H1 (cell line): Measurements from ENCODE around the gene PIWIL1. TPM values are rescaled to one million over a fixed set of nuclear protein-coding genes. Genes with fewer than 3 reads are reported as not detected.

Experiments used
- CTCF ChIA-PET: fragments of 300-600 bp; sonication (Branson Sonifier 250); formaldehyde crosslinking; loops from one replicate; lab custom pipeline; 2021; ENCODE audit not compliant: partially characterized antibody; lab: Charles Lee
- POLR2A ChIA-PET: fragments of 300-600 bp; sonication (Branson Sonifier 250); formaldehyde crosslinking; loops from one replicate; lab custom pipeline; 2021; ENCODE audit warnings: inconsistent platforms; ENCODE audit not compliant: partially characterized antibody; lab: Charles Lee
- DNase-seq, 2 experiments: peaks; one replicate each; pipeline versions ENCODE4 v3.0.0 to v3.0.0-alpha.2; 2010 to 2022; ENCODE audit warnings: low spot score in 2 of 2, low read depth in 1 of 2, mixed read lengths in 1 of 2
- FAIRE-seq: peaks from 2 replicates; lab custom pipeline; 2011; peaks lifted over from hg19 to GRCh38; lab: Jason Lieb, UNC
- H2AFZ ChIP-seq: 2 replicates; pipeline ENCODE4 v1.8.1; 2012; ENCODE audit warnings: low read length, inconsistent platforms
- H2AK5ac ChIP-seq: 2 replicates; pipeline ENCODE4 v1.6.1; 2013; ENCODE audit warnings: low read depth, low read length
- H2BK120ac ChIP-seq: replicated peaks from 2 replicates; pipeline ENCODE3; 2013; ENCODE audit warnings: low read depth, low read length, inconsistent platforms
- H2BK12ac ChIP-seq: 2 replicates; pipeline ENCODE4 v1.6.1; 2013; ENCODE audit warnings: low read depth, low read length
- H2BK15ac ChIP-seq: 2 replicates; pipeline ENCODE4 v1.6.1; 2013; ENCODE audit warnings: low read length
- H2BK20ac ChIP-seq: 2 replicates; pipeline ENCODE4 v1.6.1; 2013; ENCODE audit warnings: low read length
- H2BK5ac ChIP-seq: 2 replicates; pipeline ENCODE4 v1.6.1; 2013; ENCODE audit warnings: low read depth, low read length
- H3K14ac ChIP-seq: 2 replicates; pipeline ENCODE4 v1.6.1; 2013; ENCODE audit warnings: inconsistent platforms; ENCODE audit not compliant: insufficient read length
- H3K18ac ChIP-seq: 2 replicates; pipeline ENCODE4 v1.6.1; 2013; ENCODE audit warnings: low read length; ENCODE audit errors: extremely low read depth
- H3K23ac ChIP-seq: 2 replicates; pipeline ENCODE4 v1.6.1; 2013; ENCODE audit warnings: inconsistent platforms; ENCODE audit not compliant: insufficient read length
- H3K23me2 ChIP-seq: 2 replicates; pipeline ENCODE4 v1.6.1; 2013; ENCODE audit warnings: low read depth, low read length
- H3K27ac ChIP-seq: 2 replicates; pipeline ENCODE4 v1.6.1; 2011; ENCODE audit warnings: low read depth, low read length, inconsistent platforms
- H3K27me3 ChIP-seq, 4 experiments: replicated peaks in 1 of 4; 1 replicate in 1 of 4; 2 replicates in 3 of 4; pipeline versions ENCODE4 v1.6.1 to v1.8.1; 2011 to 2013; ENCODE audit warnings: low read length in 3 of 4, mild to moderate bottlenecking in 3 of 4, inconsistent platforms in 2 of 4, mixed read lengths in 2 of 4, moderate library complexity in 1 of 4; ENCODE audit not compliant: control insufficient read depth in 3 of 4, insufficient read depth in 3 of 4; ENCODE audit errors: extremely low read depth in 1 of 4
- H3K36me3 ChIP-seq, 4 experiments: 2 replicates each; pipeline versions ENCODE4 v1.6.1 to v1.8.1; 2011 to 2013; ENCODE audit warnings: mild to moderate bottlenecking in 4 of 4, low read length in 3 of 4, moderate library complexity in 2 of 4, control low read depth in 1 of 4, inconsistent platforms in 1 of 4; ENCODE audit not compliant: insufficient read depth in 4 of 4, control insufficient read depth in 2 of 4
- H3K4ac ChIP-seq: replicated peaks from 2 replicates; pipeline ENCODE3; 2013; ENCODE audit warnings: low read length, low read depth, mixed read lengths, inconsistent platforms; ENCODE audit not compliant: insufficient read length
- H3K4me1 ChIP-seq, 4 experiments: replicated peaks in 1 of 4; 1 replicate in 1 of 4; 2 replicates in 3 of 4; pipeline versions ENCODE4 v1.6.1 to v1.8.1; 2011 to 2013; ENCODE audit warnings: low read length in 3 of 4, inconsistent platforms in 2 of 4, mixed read lengths in 1 of 4; ENCODE audit not compliant: insufficient read depth in 4 of 4, control insufficient read depth in 3 of 4
- H3K4me2 ChIP-seq, 2 experiments: 2 replicates each; pipeline versions ENCODE4 v1.6.1 to v1.8.1; 2011 to 2013; ENCODE audit warnings: low read depth in 2 of 2, low read length in 2 of 2, control low read depth in 1 of 2, inconsistent platforms in 1 of 2, mild to moderate bottlenecking in 1 of 2; ENCODE audit not compliant: insufficient read depth in 1 of 2
- H3K4me3 ChIP-seq, 4 experiments: fragments of 200-600, 300-600 bp in 1 of 4; sonication (generic), shearing (Covaris generic), sonication (Bioruptor Twin) in 1 of 4; 2 replicates each; pipeline versions ENCODE4 v1.5.1 to v1.8.1; 2011 to 2016; ENCODE audit warnings: low read length in 4 of 4, low read depth in 3 of 4, control low read depth in 2 of 4, inconsistent platforms in 2 of 4, mild to moderate bottlenecking in 2 of 4, mixed read lengths in 1 of 4, moderate library complexity in 1 of 4; ENCODE audit not compliant: insufficient read depth in 2 of 4; ENCODE audit errors: extremely low read depth in 1 of 4
- H3K56ac ChIP-seq: replicated peaks from 2 replicates; pipeline ENCODE3; 2013; ENCODE audit warnings: low read depth, mild to moderate bottlenecking, mixed read lengths, low read length, inconsistent platforms; ENCODE audit not compliant: insufficient read length
- H3K79me1 ChIP-seq: 2 replicates; pipeline ENCODE4 v1.6.1; 2013; ENCODE audit warnings: low read depth, low read length, control low read depth
- H3K79me2 ChIP-seq, 2 experiments: 2 replicates each; pipeline versions ENCODE4 v1.6.1 to v1.8.1; 2012 to 2013; ENCODE audit warnings: low read length in 2 of 2, mild to moderate bottlenecking in 2 of 2, inconsistent platforms in 1 of 2; ENCODE audit not compliant: insufficient read depth in 2 of 2, control insufficient read depth in 1 of 2
- H3K9ac ChIP-seq, 4 experiments: replicated peaks in 1 of 4; 1 replicate in 1 of 4; 2 replicates in 3 of 4; pipeline versions ENCODE4 v1.6.1 to v1.8.1; 2011 to 2013; ENCODE audit warnings: low read depth in 3 of 4, low read length in 3 of 4, control low read depth in 2 of 4, mild to moderate bottlenecking in 2 of 4, moderate library complexity in 2 of 4, inconsistent platforms in 1 of 4; ENCODE audit errors: extremely low read depth in 1 of 4
- H3K9me3 ChIP-seq, 2 experiments: 2 replicates each; pipeline versions ENCODE4 v1.6.1 to v1.8.1; 2012 to 2013; ENCODE audit warnings: mild to moderate bottlenecking in 2 of 2, moderate library complexity in 2 of 2, control low read depth in 1 of 2, inconsistent platforms in 1 of 2, low read depth in 1 of 2, low read length in 1 of 2, mixed read lengths in 1 of 2; ENCODE audit not compliant: insufficient read depth in 2 of 2
- H4K20me1 ChIP-seq, 2 experiments: replicated peaks in 1 of 2; 2 replicates each; pipeline versions ENCODE3 to v1.8.1; 2011 to 2013; ENCODE audit warnings: inconsistent platforms in 2 of 2, low read length in 2 of 2, mild to moderate bottlenecking in 1 of 2; ENCODE audit not compliant: insufficient read depth in 2 of 2, control insufficient read depth in 1 of 2
- H4K5ac ChIP-seq: 2 replicates; pipeline ENCODE4 v1.6.1; 2013; ENCODE audit warnings: low read length, low read depth, mixed read lengths, inconsistent platforms; ENCODE audit not compliant: insufficient read length
- H4K8ac ChIP-seq: 2 replicates; pipeline ENCODE4 v1.8.0; 2013; ENCODE audit warnings: mild to moderate bottlenecking, moderate library complexity, low read length, inconsistent platforms; ENCODE audit not compliant: insufficient read depth; ENCODE audit errors: extremely low read depth
- H4K91ac ChIP-seq: replicated peaks from 2 replicates; pipeline ENCODE3; 2013; ENCODE audit warnings: low read length, mixed read lengths, inconsistent platforms; ENCODE audit not compliant: insufficient read length
- CBX5 ChIP-seq: fragments of 300-800, 300-1000 bp; sonication (generic); IDR thresholded peaks from 2 replicates; pipeline ENCODE4 v1.7.1; 2016; ENCODE audit warnings: antibody characterized with exemption, low read length, low read depth
- RAD21 ChIP-seq, 2 experiments: IDR thresholded peaks in 1 of 2; conservative IDR thresholded peaks in 1 of 2; 2 replicates each; pipeline ENCODE4 v1.6.1; 2011; ENCODE audit warnings: low read depth in 2 of 2, low read length in 2 of 2, improper control_type of control experiment in 1 of 2, inconsistent platforms in 1 of 2, mild to moderate bottlenecking in 1 of 2, moderate library complexity in 1 of 2
- RXRA ChIP-seq: IDR thresholded peaks from 2 replicates; pipeline ENCODE4 v1.6.1; 2011; ENCODE audit warnings: low read depth, mild to moderate bottlenecking, low read length, moderate library complexity; ENCODE audit not compliant: insufficient read depth
- WGBS, 2 experiments: shearing (Covaris generic) in 1 of 2; methylation state at CpG; one replicate each; pipeline versions ENCODE4 v1.1.6 to v1.1.7; 2013 to 2015; ENCODE audit warnings: low lambda C conversion rate in 2 of 2, mixed read lengths in 2 of 2, inconsistent platforms in 1 of 2, low coverage in 1 of 2, missing lambda C conversion rate in 1 of 2; ENCODE audit not compliant: insufficient replicate concordance in 2 of 2, insufficient coverage in 1 of 2, insufficient read length in 1 of 2; ENCODE audit errors: extremely low coverage in 1 of 2, missing lambda C conversion rate in 1 of 2; 5-methylcytosine and 5-hydroxymethylcytosine counted together
- polyA plus RNA-seq, 7 experiments: library from polyadenylated mRNA; depleted of rRNA in 3 of 7; stranded (reverse) in 5 of 7; unstranded in 2 of 7; fragments of >200 nt in 5 of 7; fragments of 200-250 nt in 2 of 7; gene quantifications; 1 replicate in 5 of 7; 2 replicates in 1 of 7; 4 replicates in 1 of 7; pipeline versions ENCODE4 v1.2.1 to v1.2.3, GENCODE V29; 2011 to 2013; ENCODE audit warnings: missing spikeins in 2 of 7, mixed read lengths in 2 of 7
- total RNA-seq: library from RNA; stranded (reverse); fragmentation: NEBNext Ultra II Directional; extraction: Animal tissue kit (Norgen Biotek cat#: 25700); gene quantifications from 2 replicates; pipeline ENCODE4 v1.2.1, GENCODE V29; 2021
- TF ChIP-seq, protein P1 (sequence below): IDR thresholded peaks from 2 replicates; pipeline ENCODE4 v1.6.1; 2012; ENCODE audit warnings: low read length, inconsistent platforms

Gene PIWIL1
- total and polyA plus RNA-seq, 2 of the 8 experiments (the other 6 are each of a cell fraction or from before 2014, with no cell fraction given): not detected

DNA sequence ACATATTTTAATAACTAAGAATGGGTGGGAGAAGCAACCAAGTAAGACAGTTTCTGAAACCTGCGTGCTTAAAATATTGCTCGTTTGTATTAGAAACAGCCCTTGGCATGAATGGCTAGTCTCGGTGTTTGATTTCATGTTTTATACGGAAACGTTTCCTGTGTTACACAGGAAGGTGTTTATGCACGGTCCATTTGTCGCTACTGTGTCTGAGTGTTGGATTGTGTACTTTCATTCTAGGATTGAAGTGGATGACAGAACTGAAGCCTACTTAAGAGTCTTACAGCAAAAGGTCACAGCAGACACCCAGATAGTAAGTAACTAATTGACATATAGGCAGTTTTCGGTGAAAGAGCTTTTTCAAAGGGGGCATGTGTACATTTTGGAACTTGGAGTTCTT is 19.6 kb downstream of the PIWIL1 start:
- Histone ChIP-seq H4K8ac (no peak overlapping the region), H2AK5ac (no peak overlapping the region)
- 95% methylated on average over 8 of the region's 8 CpGs; no CpG with 5 or more reads in 1 of the 2 experiments for WGBS, 2 experiments

More for the DNA sequence above, 19.6 kb downstream of the PIWIL1 start:
- POLR2A ChIA-PET: no interaction called here
- no peak overlapping the region for H3K23ac ChIP-seq
- no peak overlapping the region for H3K56ac ChIP-seq
- no peak overlapping the region for H2BK15ac ChIP-seq
- H3K79me1 ChIP-seq: no peaks in the 10 kb centered on the region
- no peak overlapping the region for H3K18ac ChIP-seq
- TF ChIP-seq, protein P1, sequence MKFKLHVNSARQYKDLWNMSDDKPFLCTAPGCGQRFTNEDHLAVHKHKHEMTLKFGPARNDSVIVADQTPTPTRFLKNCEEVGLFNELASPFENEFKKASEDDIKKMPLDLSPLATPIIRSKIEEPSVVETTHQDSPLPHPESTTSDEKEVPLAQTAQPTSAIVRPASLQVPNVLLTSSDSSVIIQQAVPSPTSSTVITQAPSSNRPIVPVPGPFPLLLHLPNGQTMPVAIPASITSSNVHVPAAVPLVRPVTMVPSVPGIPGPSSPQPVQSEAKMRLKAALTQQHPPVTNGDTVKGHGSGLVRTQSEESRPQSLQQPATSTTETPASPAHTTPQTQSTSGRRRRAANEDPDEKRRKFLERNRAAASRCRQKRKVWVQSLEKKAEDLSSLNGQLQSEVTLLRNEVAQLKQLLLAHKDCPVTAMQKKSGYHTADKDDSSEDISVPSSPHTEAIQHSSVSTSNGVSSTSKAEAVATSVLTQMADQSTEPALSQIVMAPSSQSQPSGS: no peak
- no peak for TF ChIP-seq RXRA
- no peak for TF ChIP-seq CBX5
- TF ChIP-seq RAD21 (IDR thresholded peaks at IDR 0.05 in 1 of 2, conservative IDR thresholded peaks at IDR 0.05 in 1 of 2; ENCODE audit: low read depth in 2 of 2, low read length in 2 of 2): no peak
- H2BK120ac ChIP-seq: no peak overlapping the region
- no peak overlapping the region for H3K9ac ChIP-seq
- no peak overlapping the region for H3K14ac ChIP-seq
- no peak overlapping the region for H3K4ac ChIP-seq
- FAIRE-seq (no peak), DNase-seq (no peak)
- H4K20me1 ChIP-seq: peaks cover 0 to 2% of the 10 kb centered on the region in 2 experiments
- no peak overlapping the region for H4K5ac ChIP-seq
- no peaks in the 10 kb centered on the region for H3K36me3 ChIP-seq
- H3K4me2 ChIP-seq: no peak overlapping the region
- no peak overlapping the region for H4K91ac ChIP-seq
- H3K4me3 ChIP-seq: no peak overlapping the region
- no peaks in the 10 kb centered on the region for H3K79me2 ChIP-seq
- no peak overlapping the region for H2BK12ac ChIP-seq
- no peak overlapping the region for H2AFZ ChIP-seq
- no peak overlapping the region for H3K27ac ChIP-seq
- no peaks in the 10 kb centered on the region; the same call in 1 of the 2 replicates for H3K23me2 ChIP-seq
- no peak overlapping the region for H2BK20ac ChIP-seq
- no peaks in the 10 kb centered on the region for H3K9me3 ChIP-seq
- CTCF ChIA-PET: interaction anchor here (0.8 kb wide), 1 partner anchor 21 kb away, joined by 3 read pairs; no protein-coding TSS in a partner anchor
- no peak overlapping the region for H2BK5ac ChIP-seq
- H3K4me1 ChIP-seq: no peaks in the 10 kb centered on the region
- H3K27me3 ChIP-seq: no peaks in the 10 kb centered on the region
